NCI-H1105 treated with DMSO at 0.1 percent for 48 hours (cell line): ENCODE measurements around the gene SLC66A1.

ENCODE experiments used
- DNase-seq: peaks from one replicate; lab custom pipeline; 2025; lab: John Stamatoyannopoulos, UW

Gene SLC66A1

GRCh38 chr1:19325368-19325957, 13.3 kb downstream of the SLC66A1 start:
- DNase-seq, result no peak

- DNase-seq, result no peak
Observed at GRCh38 chr1:19325958-19326747, 14.0 kb downstream of the SLC66A1 start.

- DNase-seq, result no peak
Observed at GRCh38 chr1:19326748-19327065, 14.6 kb downstream of the SLC66A1 start.

GRCh38 chr1:19327301-19327700, 15.2 kb downstream of the SLC66A1 start:
- no peak for DNase-seq

GRCh38 chr1:19327736-19328135, 15.6 kb downstream of the SLC66A1 start:
- no peak for DNase-seq

GRCh38 chr1:19328486-19328885, 16.4 kb downstream of the SLC66A1 start:
- no peak for DNase-seq

- DNase-seq, result no peak
Observed at GRCh38 chr1:19329188-19329587, 17.1 kb downstream of the SLC66A1 start.

- no peak for DNase-seq
Observed at GRCh38 chr1:19329611-19330010, 17.5 kb downstream of the SLC66A1 start.

- DNase-seq, result no peak
Observed at GRCh38 chr1:19330449-19331135, 18.5 kb downstream of the SLC66A1 start.

GRCh38 chr1:19331262-19331878, 19.2 kb downstream of the SLC66A1 start:
- DNase-seq, result no peak

GRCh38 chr1:19332832-19333231, 20.7 kb downstream of the SLC66A1 start:
- no peak for DNase-seq

GRCh38 chr1:19333587-19334354, 21.6 kb downstream of the SLC66A1 start:
- no peak for DNase-seq

GRCh38 chr1:19336543-19336942, 24.4 kb downstream of the SLC66A1 start:
- DNase-seq, result no peak

GRCh38 chr1:19337289-19337688, 25.2 kb downstream of the SLC66A1 start:
- DNase-seq, result no peak

- DNase-seq, result peak; percentile 42
Observed at GRCh38 chr1:19338323-19338762, 26.2 kb downstream of the SLC66A1 start.

GRCh38 chr1:19339214-19339861, 27.2 kb downstream of the SLC66A1 start:
- DNase-seq, result peak; percentile 14

- no peak for DNase-seq
Observed at GRCh38 chr1:19340387-19340937, 28.3 kb downstream of the SLC66A1 start.

- peak; percentile 35 for DNase-seq
Observed at GRCh38 chr1:19341201-19342061, 29.3 kb downstream of the SLC66A1 start.

GRCh38 chr1:19342062-19342750, 30.1 kb downstream of the SLC66A1 start:
- DNase-seq, result no peak
